Peyer's patch (tissue), 4 donors: ENCODE data around the gene MEGF10. TPM values are rescaled to one million over a fixed set of nuclear protein-coding genes. Genes with fewer than 3 reads are reported as not detected.

Experiments
- DNase-seq, 3 donors: peaks; one replicate each; pipeline ENCODE4 v3.0.0-alpha.2; 2017 to 2019
- H3K27ac ChIP-seq, 4 donors: fragments of 200-600 bp; sonication (generic); one replicate each; pipeline ENCODE4 v1.5.1; 2016 to 2019
- H3K27me3 ChIP-seq, 2 donors: fragments of 200-600 bp; sonication (generic); one replicate each; pipeline ENCODE4 v1.5.1; 2019
- H3K36me3 ChIP-seq, 3 donors: fragments of 200-600 bp; sonication (generic); one replicate each; pipeline ENCODE4 v1.5.1; 2016 to 2019
- H3K4me1 ChIP-seq, 4 donors: fragments of 200-600 bp; sonication (generic); one replicate each; pipeline ENCODE4 v1.5.1; 2016 to 2019
- H3K4me3 ChIP-seq, 4 donors: fragments of 200-600 bp; sonication (generic); 1 replicate in 3 of 4; 2 replicates in 1 of 4; pipeline ENCODE4 v1.5.1; 2016 to 2019; ENCODE audit warnings: mild to moderate bottlenecking in 1 of 4
- H3K9me3 ChIP-seq, 4 donors: fragments of 200-600 bp; sonication (generic); one replicate each; pipeline ENCODE4 v1.5.1; 2016 to 2019; ENCODE audit warnings: mild to moderate bottlenecking in 1 of 4
- CTCF ChIP-seq, 6 experiments: fragments of 450-650 bp in 4 of 6; fragments of 200-600 bp in 2 of 6; sonication (generic) in 1 of 6; IDR thresholded peaks; one replicate each; pipeline ENCODE4 v1.5.1; 2017 to 2019; ENCODE audit warnings: antibody characterized with exemption in 6 of 6, mild to moderate bottlenecking in 3 of 6, moderate library complexity in 1 of 6
- POLR2A ChIP-seq, 2 donors: fragments of 450-650 bp; IDR thresholded peaks; one replicate each; pipeline ENCODE4 v1.5.1; 2017; ENCODE audit warnings: antibody characterized with exemption in 2 of 2, mild to moderate bottlenecking in 2 of 2, moderate library complexity in 2 of 2
- total RNA-seq, 4 donors: library from RNA; depleted of rRNA; stranded (reverse); fragments of >200 nt; gene quantifications; one replicate each; pipeline ENCODE4 v1.1.0, GENCODE V29; 2016

MEGF10 gene
- total RNA-seq, 4 donors from 2014 or later = 0.13 to 2.5 (median 0.19) TPM; not detected in 1

GRCh38 chr5:127411381-127411780 is 120.8 kb downstream of the MEGF10 start:
- TF ChIP-seq POLR2A (IDR thresholded peaks at IDR 0.05) = no peak
- no peak for TF ChIP-seq CTCF (IDR thresholded peaks at IDR 0.05)
- no peak overlapping the region for H3K27ac ChIP-seq
- H3K4me3 ChIP-seq = no peak overlapping the region
- no peaks in the 10 kb centered on the region for H3K4me1 ChIP-seq
- no peaks in the 10 kb centered on the region for H3K9me3 ChIP-seq
- DNase-seq = no peak
- no peaks in the 10 kb centered on the region for H3K36me3 ChIP-seq
- no peaks in the 10 kb centered on the region for H3K27me3 ChIP-seq

- H3K9me3 ChIP-seq = no peaks in the 10 kb centered on the region
- H3K4me3 ChIP-seq = no peak overlapping the region
- no peak overlapping the region for H3K27ac ChIP-seq
- H3K4me1 ChIP-seq = no peaks in the 10 kb centered on the region
- no peaks in the 10 kb centered on the region for H3K36me3 ChIP-seq
- no peaks in the 10 kb centered on the region for H3K27me3 ChIP-seq
- TF ChIP-seq POLR2A (IDR thresholded peaks at IDR 0.05) (no peak), CTCF (IDR thresholded peaks at IDR 0.05) (no peak)
- no peak for DNase-seq
Measured at GRCh38 chr5:127412698-127413097, 122.1 kb downstream of the MEGF10 start.

- no peak for DNase-seq
- Histone ChIP-seq H3K27ac (no peak overlapping the region), H3K4me3 (no peak overlapping the region), H3K36me3 (no peaks in the 10 kb centered on the region), H3K9me3 (no peaks in the 10 kb centered on the region), H3K4me1 (no peaks in the 10 kb centered on the region), H3K27me3 (no peaks in the 10 kb centered on the region)
- no peak for TF ChIP-seq CTCF (IDR thresholded peaks at IDR 0.05)
- no peak for TF ChIP-seq POLR2A (IDR thresholded peaks at IDR 0.05)
Measured at GRCh38 chr5:127415034-127415433, 124.4 kb downstream of the MEGF10 start.

GRCh38 chr5:127416906-127417305 is 126.3 kb downstream of the MEGF10 start:
- no peak overlapping the region for H3K27ac ChIP-seq
- H3K27me3 ChIP-seq = no peaks in the 10 kb centered on the region
- no peaks in the 10 kb centered on the region for H3K9me3 ChIP-seq
- no peaks in the 10 kb centered on the region for H3K36me3 ChIP-seq
- H3K4me1 ChIP-seq = no peaks in the 10 kb centered on the region
- TF ChIP-seq POLR2A (IDR thresholded peaks at IDR 0.05) = no peak
- no peak for TF ChIP-seq CTCF (IDR thresholded peaks at IDR 0.05)
- H3K4me3 ChIP-seq = no peak overlapping the region
- DNase-seq = no peak

GRCh38 chr5:127417528-127417927 is 126.9 kb downstream of the MEGF10 start:
- Histone ChIP-seq H3K36me3 (no peaks in the 10 kb centered on the region), H3K4me1 (no peaks in the 10 kb centered on the region), H3K27ac (no peak overlapping the region), H3K4me3 (no peak overlapping the region), H3K27me3 (no peaks in the 10 kb centered on the region), H3K9me3 (no peaks in the 10 kb centered on the region)
- TF ChIP-seq POLR2A (IDR thresholded peaks at IDR 0.05) (no peak), CTCF (IDR thresholded peaks at IDR 0.05) (no peak)
- DNase-seq = no peak

- H3K36me3 ChIP-seq = no peaks in the 10 kb centered on the region
- TF ChIP-seq CTCF (IDR thresholded peaks at IDR 0.05) (no peak), POLR2A (IDR thresholded peaks at IDR 0.05) (no peak)
- H3K27ac ChIP-seq = no peak overlapping the region
- no peak for DNase-seq
- H3K27me3 ChIP-seq = no peaks in the 10 kb centered on the region
- no peak overlapping the region for H3K4me3 ChIP-seq
- H3K4me1 ChIP-seq = no peaks in the 10 kb centered on the region
- H3K9me3 ChIP-seq = no peaks in the 10 kb centered on the region
Measured at GRCh38 chr5:127418367-127418766, 127.8 kb downstream of the MEGF10 start.
